Measurements from ENCODE around the gene TCP11L2.

The TCP11L2 gene

GRCh38 chr12:106303202-106303820 is 778 bp downstream of the TCP11L2 start:
- no peak for TF ChIP-seq CTCF (IDR thresholded peaks at IDR 0.05; ENCODE audit: borderline replicate concordance, control extremely low read depth, extremely low read depth, insufficient read depth, missing control alignments)
- in situ Hi-C loops (cut with MboI; ENCODE audit: low sequenced_read_pairs, unreplicated experiment) = no loop called here
- peak; percentile 63 for DNase-seq (ENCODE audit: low spot score)

- in situ Hi-C loops (cut with MboI; ENCODE audit: low sequenced_read_pairs, unreplicated experiment) = no loop called here
- no peak for DNase-seq (ENCODE audit: low spot score)
- TF ChIP-seq CTCF (IDR thresholded peaks at IDR 0.05; ENCODE audit: borderline replicate concordance, control extremely low read depth, extremely low read depth, insufficient read depth, missing control alignments) = no peak
Measured at GRCh38 chr12:106304001-106304421, 1.5 kb downstream of the TCP11L2 start.

- DNase-seq (ENCODE audit: low spot score) = no peak
Measured at GRCh38 chr12:106304797-106305196, 2.3 kb downstream of the TCP11L2 start.

GRCh38 chr12:106305376-106305775 is 2.8 kb downstream of the TCP11L2 start:
- DNase-seq (ENCODE audit: low spot score) = no peak
- in situ Hi-C loops (cut with MboI; ENCODE audit: low sequenced_read_pairs, unreplicated experiment) = no loop called here
- no peak for TF ChIP-seq CTCF (IDR thresholded peaks at IDR 0.05; ENCODE audit: borderline replicate concordance, control extremely low read depth, extremely low read depth, insufficient read depth, missing control alignments)

More at GRCh38 chr12:106304797-106305196, 2.3 kb downstream of the TCP11L2 start:
- no peak for TF ChIP-seq CTCF (IDR thresholded peaks at IDR 0.05; ENCODE audit: borderline replicate concordance, control extremely low read depth, extremely low read depth, insufficient read depth, missing control alignments)
- in situ Hi-C loops (cut with MboI; ENCODE audit: low sequenced_read_pairs, unreplicated experiment) = no loop called here

GRCh38 chr12:106307181-106307580 is 4.6 kb downstream of the TCP11L2 start:
- in situ Hi-C loops (cut with MboI; ENCODE audit: low sequenced_read_pairs, unreplicated experiment) = no loop called here
- no peak for DNase-seq (ENCODE audit: low spot score)
- TF ChIP-seq CTCF (IDR thresholded peaks at IDR 0.05; ENCODE audit: borderline replicate concordance, control extremely low read depth, extremely low read depth, insufficient read depth, missing control alignments) = no peak

GRCh38 chr12:106308121-106308520 is 5.6 kb downstream of the TCP11L2 start:
- DNase-seq (ENCODE audit: low spot score) = no peak
- in situ Hi-C loops (cut with MboI; ENCODE audit: low sequenced_read_pairs, unreplicated experiment) = no loop called here
- no peak for TF ChIP-seq CTCF (IDR thresholded peaks at IDR 0.05; ENCODE audit: borderline replicate concordance, control extremely low read depth, extremely low read depth, insufficient read depth, missing control alignments)

Measured in GM13976 (cell line).